Transverse colon (tissue), 4 donors: ENCODE results near the gene PROK2.

Source experiments
- EP300 ChIP-seq: sonication (generic); formaldehyde crosslinking; IDR thresholded peaks from one replicate; pipeline ENCODE4 v1.6.1; 2017; ENCODE audit warnings: antibody characterized with exemption, low read depth
- POLR2A ChIP-seq: fragments of 450-650 bp; IDR thresholded peaks from one replicate; pipeline ENCODE4 v1.6.1; 2016; ENCODE audit warnings: antibody characterized with exemption, mild to moderate bottlenecking, moderate library complexity
- POLR2AphosphoS5 ChIP-seq, 3 donors: sonication (generic); formaldehyde crosslinking; IDR thresholded peaks; one replicate each; pipeline ENCODE4 v1.6.1; 2016; ENCODE audit warnings: antibody characterized with exemption in 3 of 3
- TF ChIP-seq, protein P1 (sequence below), 5 experiments: fragments of 200-600 bp in 3 of 5; fragments of 450-650 bp in 2 of 5; sonication (generic) in 3 of 5; IDR thresholded peaks; 1 replicate in 2 of 5; 2 replicates in 3 of 5; pipeline ENCODE4 v1.5.1; 2016 to 2017; ENCODE audit warnings: antibody characterized with exemption in 5 of 5, inconsistent platforms in 3 of 5, mild to moderate bottlenecking in 2 of 5, moderate library complexity in 1 of 5

DNA sequence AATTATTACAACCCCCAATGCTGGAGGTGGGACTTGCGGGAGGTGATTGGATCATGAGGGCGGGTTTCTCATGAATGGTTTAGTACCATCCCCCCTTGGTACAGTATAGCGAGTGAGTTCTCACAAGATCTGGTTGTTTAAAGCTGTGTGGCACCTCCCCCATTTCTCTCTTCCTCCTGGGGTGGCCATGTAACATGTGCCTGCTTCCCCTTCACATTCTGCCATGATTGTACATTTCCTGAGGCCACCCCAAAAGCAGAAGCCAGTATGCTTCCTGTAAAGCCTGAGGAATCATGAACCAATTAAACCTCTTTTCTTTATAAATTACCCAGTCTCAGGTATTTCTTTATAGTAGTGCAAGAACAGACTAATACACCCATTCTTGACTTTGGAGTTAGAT lies 20.3 kb upstream of the PROK2 start:
- TF ChIP-seq, protein P1, sequence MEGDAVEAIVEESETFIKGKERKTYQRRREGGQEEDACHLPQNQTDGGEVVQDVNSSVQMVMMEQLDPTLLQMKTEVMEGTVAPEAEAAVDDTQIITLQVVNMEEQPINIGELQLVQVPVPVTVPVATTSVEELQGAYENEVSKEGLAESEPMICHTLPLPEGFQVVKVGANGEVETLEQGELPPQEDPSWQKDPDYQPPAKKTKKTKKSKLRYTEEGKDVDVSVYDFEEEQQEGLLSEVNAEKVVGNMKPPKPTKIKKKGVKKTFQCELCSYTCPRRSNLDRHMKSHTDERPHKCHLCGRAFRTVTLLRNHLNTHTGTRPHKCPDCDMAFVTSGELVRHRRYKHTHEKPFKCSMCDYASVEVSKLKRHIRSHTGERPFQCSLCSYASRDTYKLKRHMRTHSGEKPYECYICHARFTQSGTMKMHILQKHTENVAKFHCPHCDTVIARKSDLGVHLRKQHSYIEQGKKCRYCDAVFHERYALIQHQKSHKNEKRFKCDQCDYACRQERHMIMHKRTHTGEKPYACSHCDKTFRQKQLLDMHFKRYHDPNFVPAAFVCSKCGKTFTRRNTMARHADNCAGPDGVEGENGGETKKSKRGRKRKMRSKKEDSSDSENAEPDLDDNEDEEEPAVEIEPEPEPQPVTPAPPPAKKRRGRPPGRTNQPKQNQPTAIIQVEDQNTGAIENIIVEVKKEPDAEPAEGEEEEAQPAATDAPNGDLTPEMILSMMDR (IDR thresholded peaks at IDR 0.05): no peak
- TF ChIP-seq POLR2A: no peak
- TF ChIP-seq POLR2AphosphoS5 (IDR thresholded peaks at IDR 0.05): no peak
- no peak for TF ChIP-seq EP300
